Pancreas (tissue), 10 donors: Measurements from ENCODE around the gene SLC12A7. TPM values are rescaled to one million over a fixed set of nuclear protein-coding genes. Genes with fewer than 3 reads are reported as not detected.

Source experiments
- ATAC-seq, 4 donors: fragments of 200-7000 bp; cut with Tn5 transposase; one replicate each; pipeline versions ENCODE4 v1.8.0 to v1.9.1; 2020; ENCODE audit warnings: mild to moderate bottlenecking in 4 of 4, moderate library complexity in 4 of 4
- DNase-seq, 6 donors: peaks; one replicate each; pipeline ENCODE4 v3.0.0-alpha.2; 2020
- FAIRE-seq: peaks from 2 replicates; lab custom pipeline; 2012; peaks lifted over from hg19 to GRCh38; lab: Jason Lieb, UNC
- H3K27ac ChIP-seq, 4 donors: fragments of 200-600 bp; sonication (generic); 1 replicate in 3 of 4; 2 replicates in 1 of 4; pipeline versions ENCODE4 v1.5.0 to v1.8.0; 2020
- H3K27me3 ChIP-seq, 4 donors: fragments of 200-600 bp; one replicate each; pipeline ENCODE4 v1.8.0; 2021
- H3K36me3 ChIP-seq, 3 donors: fragments of 200-600 bp; sonication (generic) in 1 of 3; one replicate each; pipeline versions ENCODE4 v1.5.0 to v1.8.0; 2020 to 2021
- H3K4me1 ChIP-seq, 3 donors: fragments of 200-600 bp; one replicate each; pipeline ENCODE4 v1.8.0; 2021
- H3K4me3 ChIP-seq, 4 donors: fragments of 200-600 bp; sonication (generic) in 2 of 4; one replicate each; pipeline versions ENCODE4 v1.5.0 to v1.8.0; 2020 to 2021
- H3K9me3 ChIP-seq, 4 donors: fragments of 200-600 bp; one replicate each; pipeline ENCODE4 v1.8.0; 2021
- WGBS, 2 donors: extraction: QIAGEN DNeasy Blood & Tissue Kit; methylation state at CpG; one replicate each; pipeline ENCODE4 v1.1.7; 2013; 5-methylcytosine and 5-hydroxymethylcytosine counted together
- intact Hi-C, 3 donors: fragments of 100-400 bp; cut with DNase I; formaldehyde crosslinking; loops; one replicate each; pipeline versions ENCODE4 v1.11.1 to v1.14.2; 2022
- polyA plus RNA-seq, 2 donors: library from polyadenylated mRNA; stranded (reverse); fragments of 200-250 nt; gene quantifications; one replicate each; pipeline ENCODE4 v1.2.3, GENCODE V29; 2013
- total RNA-seq, 6 donors: library from RNA; stranded (reverse); fragmentation: NEBNext Ultra II Directional in 4 of 6; extraction: Animal tissue kit (Norgen Biotek cat#: 25700) in 4 of 6; gene quantifications; one replicate each; pipeline versions ENCODE4 v1.2.1 to v1.2.4, GENCODE V29; 2021 to 2023
- TF ChIP-seq, protein P1 (sequence below), 4 donors: fragments of 200-600 bp; sonication (generic) in 3 of 4; IDR thresholded peaks; one replicate each; pipeline versions ENCODE4 v1.5.0 to v1.8.0; 2021; ENCODE audit warnings: antibody characterized with exemption in 4 of 4
- donor health status: healthy with polysubstance abuse.
- donor health status: DM: no; HTN: no; CAD: no; lungs with moderate emphysema.
- donor health status: DM: no; HTN: no; CAD: no.
- donor health status: control.
- donor health status: control.
- donor health status: Bipolar disorder and iron deficiency.
- donor health status: DM: yes; HTN: yes; CAD: no.
- donor health status: DM: no; HTN: no; CAD: no.
- donor health status: DM: no; HTN: no; CAD: no.
- donor health status: DM: yes; HTN: yes; CAD: no.

The SLC12A7 gene
- total and polyA plus RNA-seq, 8 donors, result 17.4 to 56.5 (median 35.8) TPM

DNA sequence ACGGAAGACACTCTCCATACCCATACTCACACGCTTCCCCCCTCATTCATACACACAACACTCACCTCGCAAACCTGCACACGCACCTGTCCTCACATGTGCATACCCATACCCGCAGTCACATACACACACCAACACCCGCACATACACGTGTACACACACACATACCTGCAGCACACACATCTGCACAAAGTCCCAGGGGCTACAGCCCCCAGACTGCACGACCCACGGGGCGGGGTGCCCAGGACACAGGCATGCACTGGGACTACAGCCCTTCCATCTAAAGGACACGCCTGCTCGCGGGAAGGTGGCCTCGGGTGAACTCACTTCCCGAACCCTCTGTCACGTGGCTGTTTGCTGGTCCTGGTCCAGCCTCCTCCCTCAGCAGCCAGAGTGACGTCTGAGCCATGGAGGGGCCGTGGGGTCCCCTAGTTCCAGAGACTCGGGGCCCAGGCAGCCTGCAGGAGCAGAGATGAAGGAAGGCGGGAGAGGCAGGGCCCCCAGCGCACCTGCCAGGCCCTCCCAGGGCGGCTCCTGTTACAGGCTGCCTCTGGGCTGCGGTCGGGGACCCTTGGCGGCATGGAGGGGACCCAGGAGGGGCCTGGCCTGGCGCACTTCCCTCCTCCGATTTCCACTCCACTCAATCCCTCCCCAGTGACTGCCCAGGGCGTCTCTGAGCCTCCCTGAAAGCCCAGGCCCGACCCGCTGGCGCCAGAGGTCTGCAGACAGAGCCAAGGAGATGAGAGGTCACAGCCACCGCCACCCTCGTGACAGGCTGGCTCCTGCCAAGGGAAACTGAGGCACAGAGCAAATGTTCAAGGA lies 8.1 kb downstream of the SLC12A7 start:
- TF ChIP-seq, protein P1, sequence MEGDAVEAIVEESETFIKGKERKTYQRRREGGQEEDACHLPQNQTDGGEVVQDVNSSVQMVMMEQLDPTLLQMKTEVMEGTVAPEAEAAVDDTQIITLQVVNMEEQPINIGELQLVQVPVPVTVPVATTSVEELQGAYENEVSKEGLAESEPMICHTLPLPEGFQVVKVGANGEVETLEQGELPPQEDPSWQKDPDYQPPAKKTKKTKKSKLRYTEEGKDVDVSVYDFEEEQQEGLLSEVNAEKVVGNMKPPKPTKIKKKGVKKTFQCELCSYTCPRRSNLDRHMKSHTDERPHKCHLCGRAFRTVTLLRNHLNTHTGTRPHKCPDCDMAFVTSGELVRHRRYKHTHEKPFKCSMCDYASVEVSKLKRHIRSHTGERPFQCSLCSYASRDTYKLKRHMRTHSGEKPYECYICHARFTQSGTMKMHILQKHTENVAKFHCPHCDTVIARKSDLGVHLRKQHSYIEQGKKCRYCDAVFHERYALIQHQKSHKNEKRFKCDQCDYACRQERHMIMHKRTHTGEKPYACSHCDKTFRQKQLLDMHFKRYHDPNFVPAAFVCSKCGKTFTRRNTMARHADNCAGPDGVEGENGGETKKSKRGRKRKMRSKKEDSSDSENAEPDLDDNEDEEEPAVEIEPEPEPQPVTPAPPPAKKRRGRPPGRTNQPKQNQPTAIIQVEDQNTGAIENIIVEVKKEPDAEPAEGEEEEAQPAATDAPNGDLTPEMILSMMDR (IDR thresholded peaks at IDR 0.05), result no peak
- Histone ChIP-seq H3K36me3 (no peaks in the 10 kb centered on the region), H3K4me3 (no peak overlapping the region), H3K9me3 (no peaks in the 10 kb centered on the region), H3K27ac (peak overlapping the region in 3 of 4 donors; percentile 40 to 63 (median 46)), H3K4me1 (peaks cover 36 to 53% (median 38%) of the 10 kb centered on the region in 3 donors), H3K27me3 (no peaks in the 10 kb centered on the region)
- WGBS, 2 donors, result 34 to 36% methylated on average over 31 to 33 of the region's 33 CpGs
- ATAC-seq, result peak; percentile 59 to 74 (median 70)
- DNase-seq, result peak in 5 of 6 donors; percentile 68 to 79 (median 76)
- FAIRE-seq, result no peak
- intact Hi-C loops, result no loop called here

GRCh38 chr5:1103093-1103492 lies 8.8 kb downstream of the SLC12A7 start:
- H3K36me3 ChIP-seq, result no peaks in the 10 kb centered on the region
- intact Hi-C loops, result no loop called here
- no peak for ATAC-seq
- DNase-seq, result no peak
- H3K4me3 ChIP-seq, result no peak overlapping the region
- H3K9me3 ChIP-seq, result no peaks in the 10 kb centered on the region
- peaks cover 35 to 47% (median 38%) of the 10 kb centered on the region in 3 donors for H3K4me1 ChIP-seq
- TF ChIP-seq, protein P1 (IDR thresholded peaks at IDR 0.05), result no peak
- FAIRE-seq, result no peak
- peak overlapping the region in 1 of 4 donors; percentile 19 for H3K27ac ChIP-seq
- WGBS, 2 donors, result 78 to 80% methylated on average over 11 of the region's 11 CpGs
- H3K27me3 ChIP-seq, result no peaks in the 10 kb centered on the region

GRCh38 chr5:1101961-1102713 lies 9.7 kb downstream of the SLC12A7 start:
- Histone ChIP-seq H3K9me3 (no peaks in the 10 kb centered on the region), H3K27ac (no peak overlapping the region), H3K4me3 (no peak overlapping the region), H3K27me3 (no peaks in the 10 kb centered on the region), H3K36me3 (no peaks in the 10 kb centered on the region), H3K4me1 (peaks cover 31 to 41% (median 34%) of the 10 kb centered on the region in 3 donors)
- no peak for FAIRE-seq
- 68 to 74% methylated on average over 22 to 23 of the region's 23 CpGs for WGBS, 2 donors
- no peak for DNase-seq
- intact Hi-C loops, result no loop called here
- TF ChIP-seq, protein P1 (IDR thresholded peaks at IDR 0.05), result no peak
- ATAC-seq, result no peak

GRCh38 chr5:1100664-1101574 lies 10.9 kb downstream of the SLC12A7 start:
- Histone ChIP-seq H3K27me3 (no peaks in the 10 kb centered on the region), H3K4me3 (no peak overlapping the region), H3K27ac (no peak overlapping the region), H3K9me3 (no peaks in the 10 kb centered on the region), H3K36me3 (no peaks in the 10 kb centered on the region), H3K4me1 (peaks cover 19 to 29% (median 22%) of the 10 kb centered on the region in 3 donors)
- TF ChIP-seq, protein P1 (IDR thresholded peaks at IDR 0.05), result no peak
- FAIRE-seq (no peak), ATAC-seq (no peak), DNase-seq (no peak)
- WGBS, 2 donors, result 84 to 86% methylated on average over 33 of the region's 33 CpGs
- intact Hi-C loops, result no loop called here
